AG08395 (cell line): Measurements from ENCODE around the gene KCNN1.
"Not testable (repeated sequence)": the region's sequence is repeated elsewhere in the genome, so short reads cannot be mapped to it uniquely, and the experiment has no call there.

ENCODE experiments used
- DNase-seq: peaks from one replicate; pipeline ENCODE4 v3.0.0; 2012; ENCODE audit warnings: mixed read lengths, low spot score

Gene KCNN1

GRCh38 chr19:17966550-17967256 is at the start of gene KCNN1:
Gene KCNN1 (plus strand): TSS chr19:17967107. CDS start chr19:17973889, 6,782 bp downstream.
- no peak for DNase-seq

- DNase-seq: not testable (repeated sequence)
These were observed 48.8 kb upstream of the KCNN1 start for GRCh38 chr19:17918151-17918550.

- DNase-seq: not testable (repeated sequence)
These were observed 47.8 kb upstream of the KCNN1 start for GRCh38 chr19:17919122-17919521.

DNA sequence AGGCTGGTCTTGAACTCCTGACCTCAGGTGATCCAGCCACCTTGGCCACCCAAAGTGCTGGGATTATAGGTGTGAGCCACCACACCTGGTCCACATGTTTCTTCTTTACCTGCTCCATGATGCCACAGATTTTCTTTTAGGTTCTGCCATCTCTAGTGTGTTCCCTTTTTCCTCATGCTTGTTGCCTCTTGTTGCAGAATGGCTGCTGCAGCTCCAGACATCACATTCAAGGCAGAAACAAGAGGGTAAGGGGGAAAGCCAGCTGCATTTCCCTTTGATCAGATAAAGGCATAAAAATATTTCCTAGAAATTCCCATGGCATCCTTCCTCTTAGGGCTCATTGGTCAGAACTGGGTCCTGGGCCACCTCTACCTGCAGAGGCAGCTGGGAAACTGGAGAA is 46.4 kb upstream of the KCNN1 start:
- no peak for DNase-seq

GRCh38 chr19:17922138-17922537 is 44.8 kb upstream of the KCNN1 start:
- no peak for DNase-seq

- DNase-seq: no peak
These were observed 40.9 kb upstream of the KCNN1 start for GRCh38 chr19:17926044-17926443.

GRCh38 chr19:17929056-17929455 is 37.9 kb upstream of the KCNN1 start:
- no peak for DNase-seq

DNA sequence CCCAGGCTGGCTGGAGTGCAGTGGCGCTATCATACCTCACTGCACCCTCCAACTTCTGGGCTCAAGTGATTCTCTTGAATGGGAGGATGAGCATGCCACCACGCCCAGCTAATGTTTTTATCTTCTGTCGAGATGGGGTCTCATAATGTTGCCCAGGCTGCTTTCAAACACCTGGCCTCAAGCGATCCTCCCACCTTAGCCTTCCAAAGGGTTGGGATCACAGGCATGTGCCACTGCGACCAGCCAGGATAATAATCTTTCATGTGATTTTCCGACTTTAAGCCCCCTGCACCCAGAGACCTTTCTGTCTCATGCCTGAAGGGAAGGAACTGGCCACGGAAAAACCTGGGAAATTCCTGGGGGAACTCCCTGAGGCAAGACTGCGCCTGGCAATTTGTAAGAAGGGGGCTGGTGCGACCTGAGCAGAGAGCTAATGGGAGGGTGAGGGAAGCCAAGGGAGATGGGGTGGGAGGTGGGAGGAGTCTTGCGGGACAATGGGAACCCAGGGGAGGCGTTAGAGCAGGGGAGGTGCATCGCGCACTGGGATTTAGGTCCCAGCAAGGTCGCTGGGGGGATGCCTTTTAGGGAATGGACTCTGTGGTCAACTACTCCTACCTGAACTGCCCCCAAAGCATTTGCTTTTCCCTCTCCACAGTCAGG is 35.2 kb upstream of the KCNN1 start:
- no peak for DNase-seq

GRCh38 chr19:17932485-17933338 is 34.2 kb upstream of the KCNN1 start, which contains the start of gene CCDC124:
Gene CCDC124 (plus strand): TSS chr19:17933015. CDS start chr19:17936421, 3,406 bp downstream.
- peak; percentile 95 for DNase-seq

DNA sequence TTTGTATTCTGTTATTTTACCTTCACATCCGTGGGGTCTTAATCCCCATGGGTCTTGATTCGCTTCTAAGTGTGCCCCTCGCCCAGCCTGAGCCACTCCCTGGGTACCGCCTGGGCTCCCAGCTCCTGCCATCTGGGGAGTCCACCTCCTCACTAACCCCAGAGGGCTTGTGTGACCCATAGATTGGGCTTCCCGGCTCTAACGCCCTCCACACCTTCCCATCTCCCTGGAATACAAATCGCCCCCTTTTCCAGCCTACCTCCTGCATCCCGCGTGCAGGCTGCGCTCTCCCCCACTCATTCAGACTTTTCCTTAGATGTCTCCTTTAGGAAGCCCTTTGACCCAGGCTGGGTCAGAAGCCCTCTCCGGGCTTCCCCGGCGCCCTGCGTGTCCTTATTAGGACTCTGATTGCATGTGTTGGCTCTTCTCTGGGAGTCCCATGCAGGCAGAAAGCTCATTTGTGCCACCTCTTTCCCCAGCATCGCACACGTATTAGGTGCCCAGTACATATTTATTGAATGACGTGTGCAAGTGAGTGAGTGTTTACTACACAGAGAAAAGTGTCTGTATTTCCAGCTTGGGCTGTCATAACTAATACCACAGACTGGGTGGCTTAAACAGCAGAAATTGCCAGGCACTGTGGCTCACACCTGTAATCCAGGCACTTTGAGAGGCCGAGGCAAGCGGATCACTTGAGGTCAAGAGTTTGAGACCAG is 33.3 kb upstream of the KCNN1 start:
- peak; percentile 39 for DNase-seq

GRCh38 chr19:17936379-17936778 is 30.5 kb upstream of the KCNN1 start:
- DNase-seq: no peak

DNA sequence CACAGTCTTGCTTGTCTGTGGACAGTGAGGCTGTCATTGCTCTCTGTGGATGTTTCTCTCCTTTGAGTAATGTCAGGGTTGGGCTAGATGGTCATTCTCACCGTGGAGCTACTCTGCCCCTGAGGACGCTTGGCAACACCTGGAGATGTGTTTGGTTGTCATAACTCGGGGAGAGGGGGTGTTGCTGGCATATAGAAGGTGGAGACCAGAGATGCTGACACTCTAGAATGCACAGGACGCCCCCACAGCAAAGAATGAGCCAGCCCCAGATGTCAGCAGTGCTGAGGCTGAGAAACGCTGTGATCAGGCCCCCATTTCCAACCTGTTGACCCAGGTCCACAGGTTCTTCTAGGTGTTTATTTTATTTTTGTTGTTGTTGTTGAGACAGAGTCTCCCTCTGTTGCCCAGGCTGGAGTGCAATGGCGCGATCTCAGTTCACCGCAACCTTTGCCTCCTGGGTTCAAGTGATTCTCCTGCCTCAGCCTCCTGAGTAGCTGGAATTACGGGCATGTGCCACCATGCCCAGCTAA is 29.5 kb upstream of the KCNN1 start:
- DNase-seq: no peak

GRCh38 chr19:17938092-17938845 is 28.6 kb upstream of the KCNN1 start:
- DNase-seq: peak; percentile 96

DNA sequence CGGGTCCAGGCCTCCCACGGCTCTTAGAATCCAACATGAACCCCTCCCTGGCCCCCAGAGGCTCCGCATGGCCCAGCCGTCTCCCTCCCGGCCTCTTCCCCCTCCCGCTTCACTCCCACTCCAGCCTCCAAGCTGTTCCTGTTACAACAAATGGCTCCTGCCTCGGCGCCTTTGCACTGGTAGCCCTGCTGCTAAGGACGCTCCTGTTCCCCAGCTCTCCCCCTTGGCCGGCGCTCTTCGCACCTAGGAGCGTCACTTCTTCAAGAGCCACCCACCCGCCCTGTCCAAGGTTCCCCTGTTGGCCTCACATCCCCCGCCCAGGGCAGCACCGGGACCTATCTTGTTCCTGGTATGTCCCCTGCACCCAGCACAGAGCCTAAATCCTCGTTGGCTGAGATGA is 24.7 kb upstream of the KCNN1 start:
- DNase-seq: no peak

- no peak for DNase-seq
These were observed 24.2 kb upstream of the KCNN1 start for GRCh38 chr19:17942582-17943273.

DNA sequence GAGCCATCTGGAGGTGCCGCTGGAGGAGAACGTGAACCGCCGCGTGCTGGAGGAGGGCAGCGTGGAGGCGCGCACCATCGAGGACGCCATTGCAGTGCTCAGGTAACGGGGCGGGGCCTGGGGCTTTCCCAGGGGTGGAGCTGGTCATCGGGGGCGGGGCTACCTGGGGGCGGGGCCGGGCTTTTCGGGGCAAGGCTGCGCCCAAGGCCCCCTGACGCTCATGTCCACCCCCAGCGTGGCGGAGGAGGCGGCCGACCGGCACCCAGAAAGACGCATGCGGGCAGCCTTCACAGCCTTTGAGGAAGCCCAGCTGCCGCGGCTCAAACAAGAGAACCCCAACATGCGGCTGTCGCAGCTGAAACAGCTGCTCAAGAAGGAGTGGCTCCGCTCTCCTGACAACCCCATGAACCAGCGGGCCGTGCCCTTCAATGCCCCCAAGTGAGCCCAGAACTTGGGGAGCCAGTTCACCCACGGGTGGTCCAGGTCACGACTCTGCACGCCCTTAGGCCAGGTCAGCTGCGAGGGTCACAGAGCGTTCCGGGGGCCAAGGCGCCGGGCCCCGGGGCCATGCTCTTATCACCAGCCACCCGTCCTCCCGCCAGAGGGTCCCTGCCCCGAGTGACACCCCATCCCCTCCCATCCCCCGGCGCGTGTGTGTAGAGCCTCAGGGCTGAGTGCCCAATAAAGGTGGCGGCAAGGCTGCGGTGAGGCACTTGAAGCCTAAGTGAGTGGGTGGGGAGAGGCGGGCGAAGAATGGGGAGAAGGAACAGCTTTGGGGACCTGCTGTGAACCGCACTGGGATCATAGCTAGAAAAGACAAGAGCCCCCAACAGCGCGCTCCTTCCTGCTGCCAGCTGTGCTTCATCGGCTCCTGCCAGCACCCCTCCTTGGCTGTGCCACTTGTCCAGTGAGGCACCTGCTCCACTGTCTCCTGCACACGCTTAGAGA is 23.4 kb upstream of the KCNN1 start:
- DNase-seq: no peak

DNA sequence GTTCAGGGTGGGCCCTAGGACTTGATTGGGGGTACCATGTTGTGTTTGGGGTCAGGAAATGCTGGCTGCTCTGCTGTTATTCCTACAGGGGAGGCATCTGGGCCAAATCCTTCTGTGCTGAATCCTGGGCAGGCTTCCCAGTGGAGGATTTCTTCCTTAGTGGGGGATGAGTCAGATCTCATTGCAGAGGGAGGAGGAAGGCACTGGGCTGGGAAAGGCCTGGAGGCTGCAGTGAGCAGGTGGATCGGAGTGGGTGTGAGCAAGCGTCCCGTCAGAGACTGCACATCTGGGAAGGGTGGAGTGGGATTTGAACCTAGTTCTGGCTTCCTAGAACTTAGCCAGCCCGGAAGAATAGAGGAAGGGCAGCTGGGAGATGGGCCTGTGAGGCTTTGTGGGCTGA is 22.6 kb upstream of the KCNN1 start:
- DNase-seq: peak; percentile 88

DNA sequence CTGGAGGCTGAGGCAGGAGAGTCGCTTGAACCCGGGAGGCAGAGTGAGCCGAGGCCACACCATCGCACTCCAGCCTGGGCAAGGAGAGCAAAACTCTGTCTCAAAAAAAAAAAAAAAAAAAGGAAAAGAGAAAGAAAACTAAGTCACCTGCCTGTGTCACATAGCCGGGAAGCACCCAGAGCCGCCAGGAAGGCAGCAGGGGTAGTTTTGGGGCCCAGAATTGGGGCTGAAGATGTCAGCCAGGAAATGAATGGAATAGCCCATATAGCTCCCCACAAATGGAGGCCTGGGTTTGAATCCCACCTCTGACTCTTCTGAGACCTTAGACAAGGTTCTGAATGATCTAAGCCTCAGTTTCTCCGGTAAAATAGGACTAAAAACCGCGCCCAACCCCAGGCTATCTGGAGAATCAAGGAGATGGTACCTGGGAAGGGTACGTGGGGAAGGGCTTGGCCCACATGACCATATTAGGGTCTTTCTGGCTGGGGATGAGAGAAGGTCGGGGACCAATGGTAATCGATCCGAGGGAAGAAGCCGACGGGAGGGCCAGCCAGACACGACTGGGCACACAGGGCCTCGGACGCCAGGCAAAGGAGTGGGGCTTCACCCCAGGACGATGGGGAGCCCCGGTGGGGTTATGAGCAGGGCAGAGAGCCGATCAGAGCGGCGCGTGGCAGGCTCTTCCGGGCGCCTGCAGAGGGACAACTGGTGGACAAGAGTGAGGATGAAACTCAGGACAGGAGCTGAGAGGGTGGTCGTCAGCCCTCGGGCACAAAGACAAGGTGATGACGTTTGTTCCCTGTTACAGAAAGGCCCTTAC is 19.7 kb upstream of the KCNN1 start:
- DNase-seq: no peak
